HepG2 (cell line): ENCODE results near the gene KARS1. TPM values are rescaled to one million over a fixed set of nuclear protein-coding genes. Genes with fewer than 3 reads are reported as not detected.

Source experiments
- CCDC6 ChIP-seq: sonication (generic); formaldehyde crosslinking; IDR thresholded peaks from 2 replicates; pipeline ENCODE4 v1.8.1; 2022; ENCODE audit warnings: mild to moderate bottlenecking, missing genetic modification reagents, moderate library complexity
- JARID2 ChIP-seq: sonication (generic); formaldehyde crosslinking; IDR thresholded peaks from 2 replicates; pipeline ENCODE4 v1.8.1; 2023; ENCODE audit warnings: missing genetic modification reagents, inconsistent platforms; ENCODE audit not compliant: insufficient replicate concordance
- KLF16 ChIP-seq, 2 experiments: sonication (generic) in 1 of 2; formaldehyde crosslinking in 1 of 2; IDR thresholded peaks; 2 replicates each; pipeline versions ENCODE4 v1.6.1 to v1.8.0; 2016 to 2023; ENCODE audit warnings: missing genetic modification reagents in 2 of 2, missing compliant biosample characterization in 1 of 2
- MAFG ChIP-seq: sonication (generic); formaldehyde crosslinking; IDR thresholded peaks from 2 replicates; pipeline ENCODE4 v1.5.1; 2020; ENCODE audit warnings: mild to moderate bottlenecking, missing genetic modification reagents
- SALL1 ChIP-seq: sonication (generic); formaldehyde crosslinking; IDR thresholded peaks from 2 replicates; pipeline ENCODE4 v1.8.0; 2022; ENCODE audit warnings: mild to moderate bottlenecking, missing genetic modification reagents
- SRSF4 ChIP-seq: fragments of 200-400 bp; formaldehyde crosslinking; IDR thresholded peaks from one replicate; pipeline ENCODE4 v1.6.1; 2018; ENCODE audit warnings: mild to moderate bottlenecking, low read depth, low read length, moderate library complexity; ENCODE audit not compliant: poor library complexity, severe bottlenecking
- TBX2 ChIP-seq: sonication (generic); formaldehyde crosslinking; IDR thresholded peaks from 2 replicates; pipeline ENCODE4 v1.5.0; 2020; ENCODE audit warnings: missing genetic modification reagents, mild to moderate bottlenecking, borderline replicate concordance
- ZBTB21 ChIP-seq: sonication (generic); formaldehyde crosslinking; IDR thresholded peaks from 2 replicates; pipeline ENCODE4 v1.4.0; 2020; ENCODE audit warnings: missing genetic modification reagents
- ZMAT3 ChIP-seq: sonication (generic); formaldehyde crosslinking; conservative IDR thresholded peaks from 2 replicates; pipeline ENCODE4 v1.7.0; 2021; ENCODE audit warnings: missing genetic modification reagents
- ZNF3 ChIP-seq: IDR thresholded peaks from 2 replicates; pipeline ENCODE4 v1.7.0; 2017; ENCODE audit warnings: inconsistent platforms
- ZNF441 ChIP-seq: sonication (generic); formaldehyde crosslinking; IDR thresholded peaks from 2 replicates; pipeline ENCODE4 v1.7.0; 2021; ENCODE audit warnings: missing genetic modification reagents, borderline replicate concordance
- ZNF737 ChIP-seq: sonication (generic); formaldehyde crosslinking; IDR thresholded peaks from 2 replicates; pipeline ENCODE4 v1.5.0; 2020; ENCODE audit warnings: missing genetic modification reagents, mild to moderate bottlenecking, borderline replicate concordance
- ZNF776 ChIP-seq: sonication (generic); formaldehyde crosslinking; IDR thresholded peaks from 2 replicates; pipeline ENCODE4 v1.4.0; 2020; ENCODE audit warnings: mild to moderate bottlenecking, missing genetic modification reagents
- ZNF777 ChIP-seq: sonication (generic); formaldehyde crosslinking; IDR thresholded peaks from 2 replicates; pipeline ENCODE4 v1.4.0; 2020; ENCODE audit warnings: missing genetic modification reagents
- ZZZ3 ChIP-seq: sonication (generic); formaldehyde crosslinking; IDR thresholded peaks from 2 replicates; pipeline ENCODE4 v1.4.0; 2020; ENCODE audit warnings: missing genetic modification reagents, mild to moderate bottlenecking, borderline replicate concordance
- polyA plus RNA-seq, 8 experiments: library from polyadenylated mRNA; depleted of rRNA in 3 of 8; stranded (reverse) in 7 of 8; unstranded in 1 of 8; fragments of >200 nt; fragmentation: Illumina TruSeq in 4 of 8; extraction: Trizol in 4 of 8; gene quantifications; 2 replicates each; pipeline versions ENCODE4 v1.2.1 to v1.2.3, GENCODE V29; 2011 to 2016; ENCODE audit warnings: low read depth in 4 of 8, missing spikeins in 1 of 8, mixed read lengths in 1 of 8; ENCODE audit not compliant: insufficient read depth in 1 of 8
- total RNA-seq, 5 experiments: library from RNA; depleted of rRNA; stranded (reverse); fragments of >200 nt; fragmentation: Illumina TruSeq; extraction: Trizol; gene quantifications; 2 replicates each; pipeline ENCODE4 v1.2.3, GENCODE V29; 2016; ENCODE audit warnings: low read depth in 1 of 5
- TF ChIP-seq, protein P1 (sequence below): sonication (generic); formaldehyde crosslinking; IDR thresholded peaks from 2 replicates; pipeline ENCODE4 v1.5.0; 2020; ENCODE audit warnings: missing genetic modification reagents, mild to moderate bottlenecking, borderline replicate concordance
- TF ChIP-seq, protein P2 (sequence below): IDR thresholded peaks from 2 replicates; pipeline ENCODE4 v1.6.1; 2016; ENCODE audit warnings: missing compliant biosample characterization, missing genetic modification reagents, borderline replicate concordance
- TF ChIP-seq, protein P3 (sequence below): sonication (generic); formaldehyde crosslinking; IDR thresholded peaks from 2 replicates; pipeline ENCODE4 v1.5.0; 2020; ENCODE audit warnings: mild to moderate bottlenecking, missing genetic modification reagents, borderline replicate concordance

The KARS1 gene
- total and polyA plus RNA-seq, 2 of the 13 experiments (the other 11 are each of a cell fraction or from before 2014, with no cell fraction given): 141 to 276 TPM

DNA sequence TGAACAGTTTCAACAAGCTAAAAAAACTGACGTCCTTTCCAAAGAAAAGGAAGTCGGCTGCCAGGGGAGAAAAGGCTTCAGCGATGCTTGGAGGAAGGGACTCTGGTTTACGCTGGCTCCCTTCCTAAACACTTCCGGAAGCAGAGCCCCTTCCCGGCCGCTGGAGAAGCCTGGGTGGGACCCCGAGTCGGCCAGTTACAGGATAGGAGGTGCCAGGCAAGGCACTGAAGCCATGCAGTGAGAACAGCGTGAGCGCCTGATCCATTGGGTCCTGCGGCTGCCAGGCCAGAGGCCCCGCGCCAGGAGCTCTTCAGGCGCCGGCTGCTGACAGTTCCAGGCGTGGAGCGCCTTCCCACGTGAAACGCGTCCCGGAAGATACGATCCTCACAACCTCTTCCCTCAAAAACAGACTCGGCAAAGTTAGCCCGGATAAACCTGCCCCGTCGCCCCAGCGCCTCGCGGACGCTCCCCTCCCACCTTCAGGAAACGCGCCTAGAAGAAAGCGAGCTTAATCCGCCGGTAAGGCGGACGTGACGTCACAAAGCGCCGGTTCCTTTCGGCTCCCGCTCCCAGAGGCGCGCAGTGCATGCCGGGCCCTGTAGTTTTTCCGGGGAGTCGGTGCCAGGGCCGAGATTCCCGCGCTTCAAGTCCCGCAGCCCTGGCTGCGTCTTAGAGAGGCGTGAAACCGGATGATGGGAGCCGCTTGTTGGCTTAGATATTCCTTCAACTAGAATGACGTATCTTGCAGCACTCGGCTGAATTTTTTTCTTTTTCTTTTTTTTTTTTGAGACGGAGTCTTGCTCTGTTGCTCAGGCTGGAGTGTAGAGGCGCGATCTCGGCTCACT is 24.5 kb downstream of the KARS1 start, which contains the start of gene ADAT1 (continued):
- TF ChIP-seq MAFG (CRISPR knock-in tag) (no peak), KLF16 (CRISPR knock-in tag; IDR thresholded peaks at IDR 0.05) (peak in 1 of 2 experiments; percentile 78; a peak in 2 of 4 replicates), SRSF4 (no peak), ZNF777 (peak; percentile 55), TBX2 (CRISPR knock-in tag) (peak; percentile 80), ZNF441 (CRISPR knock-in tag) (peak; percentile 68), CCDC6 (CRISPR knock-in tag) (0 out of 2 replicates have a peak, but pooled peaks have one; percentile 51), ZNF737 (CRISPR knock-in tag) (no peak), ZZZ3 (CRISPR knock-in tag) (no peak; the same call in 1 of the 2 replicates), SALL1 (CRISPR knock-in tag) (peak; percentile 90), ZNF3 (CRISPR knock-in tag) (peak; percentile 25; the same call in 1 of the 2 replicates), ZMAT3 (peak; percentile 78), JARID2 (CRISPR knock-in tag) (no peak), ZNF776 (CRISPR knock-in tag) (peak; percentile 81; the same call in 1 of the 2 replicates), ZBTB21 (CRISPR knock-in tag) (peak; percentile 96)
- TF ChIP-seq, protein P1, sequence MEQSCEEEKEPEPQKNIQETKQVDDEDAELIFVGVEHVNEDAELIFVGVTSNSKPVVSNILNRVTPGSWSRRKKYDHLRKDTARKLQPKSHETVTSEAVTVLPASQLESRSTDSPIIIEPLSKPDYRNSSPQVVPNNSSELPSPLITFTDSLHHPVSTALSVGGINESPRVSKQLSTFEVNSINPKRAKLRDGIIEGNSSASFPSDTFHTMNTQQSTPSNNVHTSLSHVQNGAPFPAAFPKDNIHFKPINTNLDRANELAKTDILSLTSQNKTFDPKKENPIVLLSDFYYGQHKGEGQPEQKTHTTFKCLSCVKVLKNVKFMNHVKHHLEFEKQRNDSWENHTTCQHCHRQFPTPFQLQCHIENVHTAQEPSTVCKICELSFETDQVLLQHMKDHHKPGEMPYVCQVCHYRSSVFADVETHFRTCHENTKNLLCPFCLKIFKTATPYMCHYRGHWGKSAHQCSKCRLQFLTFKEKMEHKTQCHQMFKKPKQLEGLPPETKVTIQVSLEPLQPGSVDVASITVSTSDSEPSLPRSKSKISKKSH (CRISPR knock-in tag): peak; percentile 69
- TF ChIP-seq, protein P2, sequence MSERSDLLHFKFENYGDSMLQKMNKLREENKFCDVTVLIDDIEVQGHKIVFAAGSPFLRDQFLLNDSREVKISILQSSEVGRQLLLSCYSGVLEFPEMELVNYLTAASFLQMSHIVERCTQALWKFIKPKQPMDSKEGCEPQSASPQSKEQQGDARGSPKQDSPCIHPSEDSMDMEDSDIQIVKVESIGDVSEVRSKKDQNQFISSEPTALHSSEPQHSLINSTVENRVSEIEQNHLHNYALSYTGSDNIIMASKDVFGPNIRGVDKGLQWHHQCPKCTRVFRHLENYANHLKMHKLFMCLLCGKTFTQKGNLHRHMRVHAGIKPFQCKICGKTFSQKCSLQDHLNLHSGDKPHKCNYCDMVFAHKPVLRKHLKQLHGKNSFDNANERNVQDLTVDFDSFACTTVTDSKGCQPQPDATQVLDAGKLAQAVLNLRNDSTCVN (CRISPR knock-in tag): peak; percentile 30; the same call in 1 of the 2 replicates
- TF ChIP-seq, protein P3, sequence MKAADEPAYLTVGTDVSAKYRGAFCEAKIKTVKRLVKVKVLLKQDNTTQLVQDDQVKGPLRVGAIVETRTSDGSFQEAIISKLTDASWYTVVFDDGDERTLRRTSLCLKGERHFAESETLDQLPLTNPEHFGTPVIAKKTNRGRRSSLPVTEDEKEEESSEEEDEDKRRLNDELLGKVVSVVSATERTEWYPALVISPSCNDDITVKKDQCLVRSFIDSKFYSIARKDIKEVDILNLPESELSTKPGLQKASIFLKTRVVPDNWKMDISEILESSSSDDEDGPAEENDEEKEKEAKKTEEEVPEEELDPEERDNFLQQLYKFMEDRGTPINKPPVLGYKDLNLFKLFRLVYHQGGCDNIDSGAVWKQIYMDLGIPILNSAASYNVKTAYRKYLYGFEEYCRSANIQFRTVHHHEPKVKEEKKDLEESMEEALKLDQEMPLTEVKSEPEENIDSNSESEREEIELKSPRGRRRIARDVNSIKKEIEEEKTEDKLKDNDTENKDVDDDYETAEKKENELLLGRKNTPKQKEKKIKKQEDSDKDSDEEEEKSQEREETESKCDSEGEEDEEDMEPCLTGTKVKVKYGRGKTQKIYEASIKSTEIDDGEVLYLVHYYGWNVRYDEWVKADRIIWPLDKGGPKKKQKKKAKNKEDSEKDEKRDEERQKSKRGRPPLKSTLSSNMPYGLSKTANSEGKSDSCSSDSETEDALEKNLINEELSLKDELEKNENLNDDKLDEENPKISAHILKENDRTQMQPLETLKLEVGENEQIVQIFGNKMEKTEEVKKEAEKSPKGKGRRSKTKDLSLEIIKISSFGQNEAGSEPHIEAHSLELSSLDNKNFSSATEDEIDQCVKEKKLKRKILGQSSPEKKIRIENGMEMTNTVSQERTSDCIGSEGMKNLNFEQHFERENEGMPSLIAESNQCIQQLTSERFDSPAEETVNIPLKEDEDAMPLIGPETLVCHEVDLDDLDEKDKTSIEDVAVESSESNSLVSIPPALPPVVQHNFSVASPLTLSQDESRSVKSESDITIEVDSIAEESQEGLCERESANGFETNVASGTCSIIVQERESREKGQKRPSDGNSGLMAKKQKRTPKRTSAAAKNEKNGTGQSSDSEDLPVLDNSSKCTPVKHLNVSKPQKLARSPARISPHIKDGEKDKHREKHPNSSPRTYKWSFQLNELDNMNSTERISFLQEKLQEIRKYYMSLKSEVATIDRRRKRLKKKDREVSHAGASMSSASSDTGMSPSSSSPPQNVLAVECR (CRISPR knock-in tag): peak; percentile 99
